ENCODE measurements around the gene FNBP1.
A peak's percentile ranks its signal among the peaks of the same experiment; 100 is the strongest.
"Not testable (repeated sequence)": the region's sequence is repeated elsewhere in the genome, so short reads cannot be mapped to it uniquely, and the experiment has no call there.

The FNBP1 gene

DNA sequence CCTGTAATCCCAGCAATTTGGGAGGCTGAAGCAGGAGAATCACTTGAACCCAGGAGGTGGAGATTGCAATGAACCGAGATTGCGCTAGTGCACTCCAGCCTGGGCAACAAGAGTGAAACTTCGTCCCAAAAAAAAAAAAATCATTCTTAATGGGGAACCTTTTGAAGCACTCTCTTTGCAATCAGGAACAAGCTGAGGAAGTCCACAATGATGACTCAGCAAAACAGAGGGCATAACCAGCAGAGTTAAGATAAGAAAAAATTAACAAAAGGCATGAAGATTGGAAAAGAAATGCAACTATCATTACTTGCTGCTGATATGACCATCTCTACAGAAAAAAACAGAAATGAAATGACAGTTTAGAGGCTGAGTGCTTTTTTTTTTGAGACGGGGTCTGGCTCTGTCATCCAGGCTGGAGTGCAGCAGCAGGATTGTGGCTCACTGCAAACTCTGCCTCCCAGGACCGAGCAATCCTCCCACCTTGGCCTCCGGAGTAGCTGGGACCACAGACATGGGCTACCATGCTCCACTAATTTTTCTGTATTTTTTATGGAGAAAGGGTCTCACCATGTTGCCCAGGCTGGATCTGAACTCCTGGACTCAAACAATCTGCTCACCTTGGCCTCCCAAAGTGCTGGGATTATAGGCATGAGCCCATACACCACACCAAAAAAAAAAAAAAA lies 88.0 kb downstream of the FNBP1 start:
- TF ChIP-seq ISL1 (CRISPR knock-in tag; IDR thresholded peaks at IDR 0.05) (peak; percentile 82), GLIS3 (CRISPR knock-in tag; IDR thresholded peaks at IDR 0.05) (no peak), ZNF70 (CRISPR knock-in tag; IDR thresholded peaks at IDR 0.05) (no peak)
- no peak for ATAC-seq

DNA sequence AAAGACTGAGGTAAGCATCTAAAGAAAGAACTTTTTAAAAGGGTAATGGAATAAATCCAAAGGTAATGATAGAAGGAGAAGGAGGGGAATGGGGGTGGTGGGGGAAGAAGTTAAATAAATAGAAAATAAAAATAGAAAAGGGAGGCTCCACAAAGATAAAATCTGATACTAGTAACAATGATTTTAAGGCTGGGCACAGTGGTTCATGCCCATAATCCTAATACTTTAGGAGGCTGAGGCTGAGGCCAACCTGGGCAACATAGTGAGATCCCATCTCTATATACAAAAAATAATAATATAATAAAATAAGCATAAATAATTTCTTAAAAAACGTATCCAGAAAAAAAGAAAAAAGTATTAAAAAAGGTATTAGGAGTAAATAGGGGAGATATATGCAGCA lies 89.3 kb downstream of the FNBP1 start:
- TF ChIP-seq BACH2 (CRISPR knock-in tag; IDR thresholded peaks at IDR 0.05; ENCODE audit: borderline replicate concordance) (no peak), ARNTL (CRISPR knock-in tag; IDR thresholded peaks at IDR 0.05; ENCODE audit: borderline replicate concordance, low read depth) (no peak), ZNF70 (CRISPR knock-in tag; IDR thresholded peaks at IDR 0.05) (no peak), SNAI2 (CRISPR knock-in tag; IDR thresholded peaks at IDR 0.05) (no peak), ZNF565 (CRISPR knock-in tag; conservative IDR thresholded peaks at IDR 0.05; ENCODE audit: low read depth) (no peak), ZFP30 (CRISPR knock-in tag; IDR thresholded peaks at IDR 0.05) (no peak)

GRCh38 chr9:129952337-129952736 lies 90.7 kb downstream of the FNBP1 start:
- no peak for TF ChIP-seq ZFP3 (CRISPR knock-in tag; IDR thresholded peaks at IDR 0.05)
- no peak for ATAC-seq

More for the DNA sequence above, 89.3 kb downstream of the FNBP1 start:
- ATAC-seq: no peak

DNA sequence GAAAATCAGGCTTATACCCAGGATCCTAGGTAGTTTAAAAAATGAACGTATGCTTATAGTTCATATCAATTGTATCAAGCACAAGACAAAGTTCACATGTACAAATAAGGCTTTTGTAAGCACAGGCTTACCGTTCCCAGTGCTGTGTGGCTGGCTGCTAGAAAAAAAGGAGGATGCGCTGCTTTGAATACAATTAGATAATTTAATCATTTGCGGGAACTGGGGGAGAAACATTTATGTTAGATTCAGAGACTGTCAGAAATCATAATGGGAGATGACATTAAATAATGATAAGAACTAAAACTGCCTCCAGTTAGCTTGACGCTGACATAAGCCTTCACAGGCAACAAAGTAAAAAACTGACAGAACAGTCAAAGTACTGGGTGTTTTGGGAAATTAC lies 93.2 kb downstream of the FNBP1 start:
- ATAC-seq: peak; percentile 50

DNA sequence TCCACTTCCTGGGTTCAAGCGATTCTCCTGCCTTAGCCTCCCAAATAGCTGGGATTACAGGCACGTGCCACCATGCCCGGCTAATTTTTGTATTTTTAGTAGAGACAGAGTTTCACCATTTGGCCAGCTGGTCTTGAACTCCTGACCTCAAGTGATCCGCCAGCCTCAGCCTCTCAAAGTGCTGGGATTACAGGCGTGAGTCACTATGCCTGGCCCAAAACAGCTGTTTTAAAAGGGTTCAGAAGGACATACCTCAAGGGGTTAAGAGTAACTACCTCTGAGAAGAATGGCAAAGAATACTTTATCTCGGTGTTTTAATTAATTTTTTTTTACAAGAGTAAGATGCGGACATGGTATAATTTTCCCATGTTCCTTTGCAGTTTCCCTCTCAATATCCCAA lies 94.4 kb downstream of the FNBP1 start:
- not testable (repeated sequence) for ATAC-seq

More for the DNA sequence above, 93.2 kb downstream of the FNBP1 start:
- TF ChIP-seq, protein P1, sequence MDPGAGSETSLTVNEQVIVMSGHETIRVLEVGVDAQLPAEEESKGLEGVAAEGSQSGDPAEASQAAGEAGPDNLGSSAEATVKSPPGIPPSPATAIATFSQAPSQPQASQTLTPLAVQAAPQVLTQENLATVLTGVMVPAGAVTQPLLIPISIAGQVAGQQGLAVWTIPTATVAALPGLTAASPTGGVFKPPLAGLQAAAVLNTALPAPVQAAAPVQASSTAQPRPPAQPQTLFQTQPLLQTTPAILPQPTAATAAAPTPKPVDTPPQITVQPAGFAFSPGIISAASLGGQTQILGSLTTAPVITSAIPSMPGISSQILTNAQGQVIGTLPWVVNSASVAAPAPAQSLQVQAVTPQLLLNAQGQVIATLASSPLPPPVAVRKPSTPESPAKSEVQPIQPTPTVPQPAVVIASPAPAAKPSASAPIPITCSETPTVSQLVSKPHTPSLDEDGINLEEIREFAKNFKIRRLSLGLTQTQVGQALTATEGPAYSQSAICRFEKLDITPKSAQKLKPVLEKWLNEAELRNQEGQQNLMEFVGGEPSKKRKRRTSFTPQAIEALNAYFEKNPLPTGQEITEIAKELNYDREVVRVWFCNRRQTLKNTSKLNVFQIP (CRISPR knock-in tag; IDR thresholded peaks at IDR 0.05; ENCODE audit: borderline replicate concordance, low read depth): no peak
- no peak for TF ChIP-seq PATZ1 (CRISPR knock-in tag; IDR thresholded peaks at IDR 0.05; ENCODE audit: borderline replicate concordance)
- TF ChIP-seq ZNF70 (CRISPR knock-in tag; IDR thresholded peaks at IDR 0.05): no peak
- no peak for TF ChIP-seq GLIS3 (CRISPR knock-in tag; IDR thresholded peaks at IDR 0.05)
- TF ChIP-seq ZC3H10 (CRISPR knock-in tag; IDR thresholded peaks at IDR 0.05): no peak
- no peak for TF ChIP-seq TCF4 (CRISPR knock-in tag; IDR thresholded peaks at IDR 0.05; ENCODE audit: borderline replicate concordance)
- TF ChIP-seq, protein P2, sequence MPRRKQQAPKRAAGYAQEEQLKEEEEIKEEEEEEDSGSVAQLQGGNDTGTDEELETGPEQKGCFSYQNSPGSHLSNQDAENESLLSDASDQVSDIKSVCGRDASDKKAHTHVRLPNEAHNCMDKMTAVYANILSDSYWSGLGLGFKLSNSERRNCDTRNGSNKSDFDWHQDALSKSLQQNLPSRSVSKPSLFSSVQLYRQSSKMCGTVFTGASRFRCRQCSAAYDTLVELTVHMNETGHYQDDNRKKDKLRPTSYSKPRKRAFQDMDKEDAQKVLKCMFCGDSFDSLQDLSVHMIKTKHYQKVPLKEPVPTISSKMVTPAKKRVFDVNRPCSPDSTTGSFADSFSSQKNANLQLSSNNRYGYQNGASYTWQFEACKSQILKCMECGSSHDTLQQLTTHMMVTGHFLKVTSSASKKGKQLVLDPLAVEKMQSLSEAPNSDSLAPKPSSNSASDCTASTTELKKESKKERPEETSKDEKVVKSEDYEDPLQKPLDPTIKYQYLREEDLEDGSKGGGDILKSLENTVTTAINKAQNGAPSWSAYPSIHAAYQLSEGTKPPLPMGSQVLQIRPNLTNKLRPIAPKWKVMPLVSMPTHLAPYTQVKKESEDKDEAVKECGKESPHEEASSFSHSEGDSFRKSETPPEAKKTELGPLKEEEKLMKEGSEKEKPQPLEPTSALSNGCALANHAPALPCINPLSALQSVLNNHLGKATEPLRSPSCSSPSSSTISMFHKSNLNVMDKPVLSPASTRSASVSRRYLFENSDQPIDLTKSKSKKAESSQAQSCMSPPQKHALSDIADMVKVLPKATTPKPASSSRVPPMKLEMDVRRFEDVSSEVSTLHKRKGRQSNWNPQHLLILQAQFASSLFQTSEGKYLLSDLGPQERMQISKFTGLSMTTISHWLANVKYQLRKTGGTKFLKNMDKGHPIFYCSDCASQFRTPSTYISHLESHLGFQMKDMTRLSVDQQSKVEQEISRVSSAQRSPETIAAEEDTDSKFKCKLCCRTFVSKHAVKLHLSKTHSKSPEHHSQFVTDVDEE (CRISPR knock-in tag; IDR thresholded peaks at IDR 0.05): peak; percentile 73; the same call in 1 of the 2 replicates
- TF ChIP-seq SNAI2 (CRISPR knock-in tag; IDR thresholded peaks at IDR 0.05): no peak
- TF ChIP-seq OSR1 (CRISPR knock-in tag; IDR thresholded peaks at IDR 0.05): no peak
- TF ChIP-seq, protein P3, sequence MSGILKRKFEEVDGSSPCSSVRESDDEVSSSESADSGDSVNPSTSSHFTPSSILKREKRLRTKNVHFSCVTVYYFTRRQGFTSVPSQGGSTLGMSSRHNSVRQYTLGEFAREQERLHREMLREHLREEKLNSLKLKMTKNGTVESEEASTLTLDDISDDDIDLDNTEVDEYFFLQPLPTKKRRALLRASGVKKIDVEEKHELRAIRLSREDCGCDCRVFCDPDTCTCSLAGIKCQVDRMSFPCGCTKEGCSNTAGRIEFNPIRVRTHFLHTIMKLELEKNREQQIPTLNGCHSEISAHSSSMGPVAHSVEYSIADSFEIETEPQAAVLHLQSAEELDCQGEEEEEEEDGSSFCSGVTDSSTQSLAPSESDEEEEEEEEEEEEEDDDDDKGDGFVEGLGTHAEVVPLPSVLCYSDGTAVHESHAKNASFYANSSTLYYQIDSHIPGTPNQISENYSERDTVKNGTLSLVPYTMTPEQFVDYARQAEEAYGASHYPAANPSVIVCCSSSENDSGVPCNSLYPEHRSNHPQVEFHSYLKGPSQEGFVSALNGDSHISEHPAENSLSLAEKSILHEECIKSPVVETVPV (CRISPR knock-in tag; IDR thresholded peaks at IDR 0.05): no peak
- peak; percentile 85 for TF ChIP-seq ISL1 (CRISPR knock-in tag; IDR thresholded peaks at IDR 0.05)
- no peak for TF ChIP-seq BACH2 (CRISPR knock-in tag; IDR thresholded peaks at IDR 0.05; ENCODE audit: borderline replicate concordance)
- TF ChIP-seq CSDC2 (CRISPR knock-in tag; IDR thresholded peaks at IDR 0.05): no peak
- TF ChIP-seq, protein P4, sequence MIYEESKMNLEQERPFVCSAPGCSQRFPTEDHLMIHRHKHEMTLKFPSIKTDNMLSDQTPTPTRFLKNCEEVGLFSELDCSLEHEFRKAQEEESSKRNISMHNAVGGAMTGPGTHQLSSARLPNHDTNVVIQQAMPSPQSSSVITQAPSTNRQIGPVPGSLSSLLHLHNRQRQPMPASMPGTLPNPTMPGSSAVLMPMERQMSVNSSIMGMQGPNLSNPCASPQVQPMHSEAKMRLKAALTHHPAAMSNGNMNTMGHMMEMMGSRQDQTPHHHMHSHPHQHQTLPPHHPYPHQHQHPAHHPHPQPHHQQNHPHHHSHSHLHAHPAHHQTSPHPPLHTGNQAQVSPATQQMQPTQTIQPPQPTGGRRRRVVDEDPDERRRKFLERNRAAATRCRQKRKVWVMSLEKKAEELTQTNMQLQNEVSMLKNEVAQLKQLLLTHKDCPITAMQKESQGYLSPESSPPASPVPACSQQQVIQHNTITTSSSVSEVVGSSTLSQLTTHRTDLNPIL (CRISPR knock-in tag; IDR thresholded peaks at IDR 0.05; ENCODE audit: low read depth): peak; percentile 61; the same call in 1 of the 2 replicates

Data from SK-N-SH treated with all-trans-retinoic acid at 6 μM for 48 hours (cell line).